ENCODE measurements around the gene SERHL2.
A peak's percentile ranks its signal among the peaks of the same experiment; 100 is the strongest.
"Not testable (repeated sequence)": the region's sequence is repeated elsewhere in the genome, so short reads cannot be mapped to it uniquely, and the experiment has no call there.

Gene SERHL2, protein sequence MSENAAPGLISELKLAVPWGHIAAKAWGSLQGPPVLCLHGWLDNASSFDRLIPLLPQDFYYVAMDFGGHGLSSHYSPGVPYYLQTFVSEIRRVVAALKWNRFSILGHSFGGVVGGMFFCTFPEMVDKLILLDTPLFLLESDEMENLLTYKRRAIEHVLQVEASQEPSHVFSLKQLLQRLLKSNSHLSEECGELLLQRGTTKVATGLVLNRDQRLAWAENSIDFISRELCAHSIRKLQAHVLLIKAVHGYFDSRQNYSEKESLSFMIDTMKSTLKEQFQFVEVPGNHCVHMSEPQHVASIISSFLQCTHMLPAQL

GRCh38 chr22:42553475-42554361 lies at the start of gene SERHL2:
TSS of gene SERHL2 (plus strand) at chr22:42553956. CDS start at chr22:42554021, 65 bp downstream.
- DNase-seq (ENCODE audit: low read depth): peak; percentile 3

DNA sequence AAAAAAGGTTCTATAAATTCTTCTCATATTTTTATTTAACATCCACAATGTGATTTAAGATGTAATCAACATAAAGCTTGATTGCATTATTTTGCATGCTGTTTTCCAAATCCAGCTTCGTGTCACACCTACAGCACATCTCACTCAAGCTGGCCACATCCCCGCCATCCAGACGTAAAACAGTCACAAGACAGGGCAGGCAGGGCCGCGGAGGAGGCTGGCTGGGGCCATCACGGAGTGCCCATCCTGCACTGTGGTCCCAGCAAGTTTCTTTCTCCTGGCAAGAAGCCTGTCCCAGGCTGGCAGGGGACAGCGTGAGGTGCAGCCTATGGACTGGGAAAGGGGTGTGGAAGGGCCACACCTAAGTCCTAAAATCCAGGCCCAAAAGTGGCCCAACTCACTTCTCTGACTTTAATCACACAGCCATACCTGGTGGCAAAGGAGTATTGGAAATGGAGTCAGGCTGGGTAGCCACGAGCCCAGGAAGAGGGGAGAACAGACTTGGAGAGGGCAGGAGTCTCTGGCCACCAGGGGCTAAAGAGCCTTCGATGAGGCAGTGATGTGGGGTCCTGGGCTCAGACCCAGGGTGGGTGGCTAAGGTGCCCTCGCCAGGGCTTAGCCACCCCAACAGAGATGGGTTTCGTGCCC lies 45.3 kb upstream of the SERHL2 start:
- not testable (repeated sequence) for DNase-seq (ENCODE audit: low read depth)

- not testable (repeated sequence) for DNase-seq (ENCODE audit: low read depth)
These were observed 44.8 kb upstream of the SERHL2 start for GRCh38 chr22:42508975-42509364.

DNA sequence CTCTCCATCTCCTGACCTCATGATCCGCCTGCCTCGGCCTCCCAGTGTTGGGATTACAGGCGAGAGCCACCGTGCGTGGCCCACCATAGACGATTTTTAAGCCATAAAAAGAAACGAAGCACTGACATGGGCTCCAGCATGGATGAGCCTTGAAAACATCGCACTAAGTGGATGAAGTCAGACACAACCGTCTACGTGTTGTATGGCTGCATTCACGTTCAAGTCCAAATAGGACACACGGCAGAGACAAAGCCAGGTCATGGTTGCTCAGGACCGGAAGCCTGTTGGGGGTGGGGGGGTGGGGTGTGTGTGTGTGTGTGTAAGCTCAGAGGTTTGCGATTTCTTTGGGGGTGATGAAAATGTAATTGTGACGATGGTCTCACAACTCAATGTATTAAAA lies 44.2 kb upstream of the SERHL2 start:
- DNase-seq (ENCODE audit: low read depth): no peak

DNA sequence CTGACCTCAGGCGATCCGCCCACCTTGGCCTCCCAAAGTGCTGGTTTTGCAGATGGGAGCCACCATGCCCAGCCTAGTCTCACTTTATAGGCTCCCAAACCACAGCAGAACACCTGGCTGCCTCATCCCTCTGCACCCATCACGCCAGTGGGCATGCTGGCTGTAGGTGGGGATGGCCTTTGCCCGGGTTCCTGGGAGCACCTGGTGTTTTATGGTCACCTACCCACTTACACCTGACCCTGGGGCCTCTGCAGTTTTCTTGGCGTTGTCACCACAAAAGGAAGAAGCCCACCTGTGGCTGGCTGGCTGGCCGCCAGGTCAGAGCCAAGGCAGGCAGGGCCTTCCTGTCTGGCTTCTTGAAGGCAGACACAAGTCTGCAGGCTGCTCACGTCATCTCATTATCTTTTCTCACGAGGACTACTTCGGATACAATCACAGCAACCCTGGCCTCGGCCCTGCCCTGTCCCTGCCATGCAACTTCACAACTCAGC lies 42.3 kb upstream of the SERHL2 start:
- DNase-seq (ENCODE audit: low read depth): no peak

GRCh38 chr22:42512273-42512990 lies 41.3 kb upstream of the SERHL2 start:
- not testable (repeated sequence) for DNase-seq (ENCODE audit: low read depth)

GRCh38 chr22:42514331-42514730 lies 39.4 kb upstream of the SERHL2 start:
- DNase-seq (ENCODE audit: low read depth): not testable (repeated sequence)

- not testable (repeated sequence) for DNase-seq (ENCODE audit: low read depth)
These were observed 38.5 kb upstream of the SERHL2 start for GRCh38 chr22:42515304-42515703.

DNA sequence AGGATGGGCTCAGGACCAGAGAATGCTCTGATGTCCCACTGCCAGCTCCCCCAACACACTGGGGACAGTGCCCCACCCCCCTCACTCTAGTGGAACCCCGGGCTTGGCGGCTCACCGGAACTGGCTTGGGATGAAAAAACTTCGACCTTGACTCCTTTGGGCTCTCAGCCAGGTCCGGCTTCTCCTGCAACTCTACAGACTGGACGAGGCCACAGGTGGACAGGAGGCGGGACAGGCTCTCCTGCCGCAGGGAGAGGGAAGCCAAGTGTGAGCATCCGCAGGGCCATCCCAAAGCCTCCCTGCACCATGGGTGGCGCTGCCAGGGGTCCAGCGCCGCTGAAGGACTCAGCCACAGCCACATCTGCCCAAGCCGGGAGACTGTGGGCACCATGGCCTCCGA lies 37.9 kb upstream of the SERHL2 start:
- DNase-seq (ENCODE audit: low read depth): no peak

DNA sequence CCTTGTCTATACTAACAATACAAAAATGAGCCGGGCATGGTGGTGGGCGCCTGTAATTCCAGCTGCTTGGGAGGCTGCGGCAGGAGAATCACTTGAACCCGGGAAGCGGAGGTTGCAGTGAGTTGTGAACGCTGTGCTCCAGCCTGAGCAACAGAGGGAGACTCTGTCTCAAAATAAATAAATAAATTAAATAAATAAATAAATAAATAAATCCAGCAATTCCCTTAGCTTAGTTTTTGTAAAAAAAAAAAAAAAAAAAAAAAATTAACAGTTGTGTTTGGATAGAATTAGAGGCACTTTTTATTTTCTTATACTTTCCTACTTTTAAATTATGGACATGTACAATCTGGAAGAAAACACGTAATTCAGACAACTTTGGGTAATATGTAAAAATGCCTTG lies 36.7 kb upstream of the SERHL2 start:
- not testable (repeated sequence) for DNase-seq (ENCODE audit: low read depth)

- DNase-seq (ENCODE audit: low read depth): not testable (repeated sequence)
These were observed 34.9 kb upstream of the SERHL2 start for GRCh38 chr22:42518638-42519524.

- no peak for DNase-seq (ENCODE audit: low read depth)
These were observed 34.0 kb upstream of the SERHL2 start, which contains the start of gene RRP7A for GRCh38 chr22:42519525-42520401. TSS of gene RRP7A (minus strand) at chr22:42519796. CDS start at chr22:42519786, 10 bp downstream.

- no peak for DNase-seq (ENCODE audit: low read depth)
These were observed 32.6 kb upstream of the SERHL2 start for GRCh38 chr22:42521228-42521546.

DNA sequence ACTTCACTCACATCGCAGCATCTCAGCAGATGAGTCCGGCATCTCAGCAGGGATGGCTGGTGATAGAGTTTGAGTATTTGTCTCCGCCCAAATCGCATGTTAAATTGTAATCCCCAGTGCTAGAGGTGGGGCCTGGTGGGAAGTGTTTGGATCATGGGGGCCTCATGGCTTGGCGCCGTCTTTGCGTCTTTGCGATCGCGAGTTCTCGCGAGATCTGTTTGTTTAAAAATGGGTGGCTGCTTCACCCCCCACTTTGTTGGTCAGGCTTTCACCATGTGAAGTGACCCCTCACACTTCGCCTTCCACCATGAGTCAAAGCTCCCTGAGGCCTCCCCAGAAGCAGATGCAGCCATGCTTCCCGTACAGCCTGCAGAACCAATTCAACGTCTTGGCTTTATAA lies 31.2 kb upstream of the SERHL2 start:
- no peak for DNase-seq (ENCODE audit: low read depth)

DNA sequence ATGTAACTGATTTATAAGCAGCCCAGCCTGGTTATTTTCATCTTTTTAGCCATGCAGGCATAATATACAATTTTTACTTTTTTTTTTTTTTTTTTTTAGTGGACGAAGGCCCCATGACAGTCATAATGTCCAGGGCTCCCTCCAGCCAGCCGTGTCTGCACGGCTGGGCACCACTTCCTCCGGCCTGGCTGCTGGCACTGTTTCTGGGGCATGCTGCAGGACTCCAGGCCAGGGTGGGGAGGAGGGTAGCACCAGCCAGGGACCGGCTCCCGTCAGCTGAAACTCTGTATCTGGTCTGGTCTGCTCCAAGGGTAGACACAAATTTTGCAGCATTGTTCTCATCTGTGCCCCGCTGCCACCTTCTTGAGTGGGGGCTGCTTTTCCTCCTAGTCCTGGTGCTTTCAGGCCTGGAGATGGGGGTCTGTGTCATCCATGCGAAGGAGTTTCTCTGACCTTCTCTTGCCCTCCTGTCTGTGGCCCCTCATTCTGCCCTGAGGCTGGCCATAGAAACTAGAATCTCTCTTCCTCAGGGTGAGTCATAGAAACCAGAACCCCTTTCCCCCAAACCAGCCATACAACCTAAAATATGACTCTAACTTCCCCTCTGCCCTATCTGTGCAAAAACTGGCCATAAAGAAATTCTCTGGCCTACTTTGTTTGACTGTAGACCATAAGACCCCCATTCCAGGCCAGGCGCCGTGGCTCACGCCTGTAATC lies 25.0 kb upstream of the SERHL2 start:
- no peak for DNase-seq (ENCODE audit: low read depth)

GRCh38 chr22:42529435-42529834 lies 24.3 kb upstream of the SERHL2 start:
- DNase-seq (ENCODE audit: low read depth): not testable (repeated sequence)

- DNase-seq (ENCODE audit: low read depth): not testable (repeated sequence)
These were observed 22.2 kb upstream of the SERHL2 start for GRCh38 chr22:42531401-42532084.

GRCh38 chr22:42533638-42533977 lies 20.1 kb upstream of the SERHL2 start:
- DNase-seq (ENCODE audit: low read depth): no peak

Measured in HS-27A (cell line).